MG63 (cell line): ENCODE measurements around the gene CYP3A4. TPM values are rescaled to one million over a fixed set of nuclear protein-coding genes. Genes with fewer than 3 reads are reported as not detected.
A peak's percentile ranks its signal among the peaks of the same experiment; 100 is the strongest.
"Not testable (repeated sequence)": the region's sequence is repeated elsewhere in the genome, so short reads cannot be mapped to it uniquely, and the experiment has no call there.

Experiments used
- DNase-seq: peaks from one replicate; pipeline ENCODE4 v3.0.0-alpha.2; 2020
- H3K27me3 ChIP-seq: fragments of 250-450 bp; sonication (Bioruptor Pico); 2 replicates; pipeline ENCODE4 v1.5.1; 2020; ENCODE audit warnings: mild to moderate bottlenecking, moderate library complexity
- H3K36me3 ChIP-seq: fragments of 250-450 bp; sonication (Bioruptor Pico); 2 replicates; pipeline ENCODE4 v1.5.1; 2020; ENCODE audit warnings: mild to moderate bottlenecking, moderate library complexity
- H3K4me3 ChIP-seq: fragments of 250-450 bp; sonication (Bioruptor Pico); 2 replicates; pipeline ENCODE4 v1.5.1; 2020; ENCODE audit warnings: mild to moderate bottlenecking, moderate library complexity
- H3K9me3 ChIP-seq: fragments of 250-450 bp; sonication (Bioruptor Pico); 2 replicates; pipeline ENCODE4 v1.5.1; 2020; ENCODE audit warnings: mild to moderate bottlenecking, moderate library complexity
- total RNA-seq: library from RNA; depleted of rRNA; stranded (reverse); fragments of >200 nt; shearing (Covaris generic); gene quantifications from 2 replicates; pipeline ENCODE4 v1.2.3, GENCODE V29; 2014; ENCODE audit warnings: low replicate concordance

Gene CYP3A4
- total RNA-seq, 1 experiment from 2014 or later = not detected

- no peak overlapping the region for H3K4me3 ChIP-seq
- no peaks in the 10 kb centered on the region for H3K27me3 ChIP-seq
- peak; percentile 16 for DNase-seq
- no peaks in the 10 kb centered on the region for H3K9me3 ChIP-seq
- H3K36me3 ChIP-seq = no peaks in the 10 kb centered on the region
Measured at GRCh38 chr7:99740573-99741440, 43.2 kb downstream of the CYP3A4 start.

GRCh38 chr7:99739699-99740572, 44.0 kb downstream of the CYP3A4 start:
- no peaks in the 10 kb centered on the region for H3K27me3 ChIP-seq
- no peak for DNase-seq
- no peak overlapping the region for H3K4me3 ChIP-seq
- H3K9me3 ChIP-seq = no peaks in the 10 kb centered on the region
- H3K36me3 ChIP-seq = no peaks in the 10 kb centered on the region

GRCh38 chr7:99737726-99738125, 46.3 kb downstream of the CYP3A4 start:
- Histone ChIP-seq H3K9me3 (no peaks in the 10 kb centered on the region), H3K4me3 (no peak overlapping the region), H3K36me3 (no peaks in the 10 kb centered on the region), H3K27me3 (no peaks in the 10 kb centered on the region)
- DNase-seq = no peak

GRCh38 chr7:99736667-99737066, 47.3 kb downstream of the CYP3A4 start:
- H3K36me3 ChIP-seq, H3K9me3 ChIP-seq, DNase-seq, H3K4me3 ChIP-seq, H3K27me3 ChIP-seq: not testable (repeated sequence)

- DNase-seq = no peak
- Histone ChIP-seq H3K27me3 (no peaks in the 10 kb centered on the region), H3K36me3 (no peaks in the 10 kb centered on the region), H3K9me3 (no peaks in the 10 kb centered on the region), H3K4me3 (no peak within 1 kb of the TSS)
Measured at GRCh38 chr7:99734987-99735386, 49.0 kb downstream of the CYP3A4 start, which contains the start of gene CYP3A7. TSS of gene CYP3A7 (minus strand) at chr7:99735196. CDS start at chr7:99735093, 103 bp downstream.

GRCh38 chr7:99733448-99733847, 50.5 kb downstream of the CYP3A4 start:
- Histone ChIP-seq H3K4me3 (no peak overlapping the region), H3K36me3 (no peaks in the 10 kb centered on the region), H3K27me3 (no peaks in the 10 kb centered on the region), H3K9me3 (no peaks in the 10 kb centered on the region)
- no peak for DNase-seq

- DNase-seq = no peak
- Histone ChIP-seq H3K36me3 (no peaks in the 10 kb centered on the region), H3K4me3 (no peak overlapping the region), H3K27me3 (no peaks in the 10 kb centered on the region), H3K9me3 (no peaks in the 10 kb centered on the region)
Measured at GRCh38 chr7:99733003-99733402, 51.0 kb downstream of the CYP3A4 start.

GRCh38 chr7:99731638-99732374, 52.2 kb downstream of the CYP3A4 start:
- H3K27me3 ChIP-seq = no peaks in the 10 kb centered on the region
- no peak for DNase-seq
- no peaks in the 10 kb centered on the region for H3K36me3 ChIP-seq
- H3K4me3 ChIP-seq = no peak overlapping the region
- H3K9me3 ChIP-seq = no peaks in the 10 kb centered on the region

- Histone ChIP-seq H3K4me3 (no peak overlapping the region), H3K9me3 (no peaks in the 10 kb centered on the region), H3K27me3 (no peaks in the 10 kb centered on the region), H3K36me3 (no peaks in the 10 kb centered on the region)
- DNase-seq = no peak
Measured at GRCh38 chr7:99730992-99731391, 53.0 kb downstream of the CYP3A4 start.

GRCh38 chr7:99730238-99730810, 53.7 kb downstream of the CYP3A4 start:
- Histone ChIP-seq H3K9me3 (no peaks in the 10 kb centered on the region), H3K27me3 (no peaks in the 10 kb centered on the region), H3K36me3 (no peaks in the 10 kb centered on the region), H3K4me3 (no peak overlapping the region)
- no peak for DNase-seq

GRCh38 chr7:99729486-99730237, 54.3 kb downstream of the CYP3A4 start:
- Histone ChIP-seq H3K27me3 (no peaks in the 10 kb centered on the region), H3K9me3 (no peaks in the 10 kb centered on the region), H3K36me3 (no peaks in the 10 kb centered on the region), H3K4me3 (no peak overlapping the region)
- no peak for DNase-seq

- H3K36me3 ChIP-seq = no peaks in the 10 kb centered on the region
- no peak for DNase-seq
- H3K9me3 ChIP-seq = no peaks in the 10 kb centered on the region
- H3K4me3 ChIP-seq = no peak overlapping the region
- H3K27me3 ChIP-seq = no peaks in the 10 kb centered on the region
Measured at GRCh38 chr7:99728615-99729014, 55.4 kb downstream of the CYP3A4 start.

GRCh38 chr7:99723201-99723600, 60.8 kb downstream of the CYP3A4 start:
- H3K27me3 ChIP-seq, H3K36me3 ChIP-seq, H3K4me3 ChIP-seq, H3K9me3 ChIP-seq, DNase-seq: not testable (repeated sequence)

- Histone ChIP-seq H3K36me3 (no peaks in the 10 kb centered on the region), H3K9me3 (no peaks in the 10 kb centered on the region), H3K4me3 (no peak overlapping the region), H3K27me3 (no peaks in the 10 kb centered on the region)
- DNase-seq = no peak
Measured at GRCh38 chr7:99720800-99721595, 63.0 kb downstream of the CYP3A4 start.

- no peaks in the 10 kb centered on the region for H3K36me3 ChIP-seq
- DNase-seq = no peak
- no peaks in the 10 kb centered on the region for H3K9me3 ChIP-seq
- H3K4me3 ChIP-seq = no peak overlapping the region
- H3K27me3 ChIP-seq = no peaks in the 10 kb centered on the region
Measured at GRCh38 chr7:99719996-99720769, 63.8 kb downstream of the CYP3A4 start.
